Stimulated activated CD8-positive, alpha-beta memory T cell treated with anti-CD3 and anti-CD28 coated beads, Interleukin-2, amount 100 ng/mL, for 48 hours (primary cell): ENCODE results near the gene GYPA.
"Not testable (repeated sequence)": the region's sequence is repeated elsewhere in the genome, so short reads cannot be mapped to it uniquely, and the experiment has no call there.

Source experiments
- DNase-seq, 2 donors: peaks; one replicate each; pipeline ENCODE4 v3.0.0-alpha.2; 2020; ENCODE audit warnings: low read depth in 2 of 2

Gene GYPA

DNA sequence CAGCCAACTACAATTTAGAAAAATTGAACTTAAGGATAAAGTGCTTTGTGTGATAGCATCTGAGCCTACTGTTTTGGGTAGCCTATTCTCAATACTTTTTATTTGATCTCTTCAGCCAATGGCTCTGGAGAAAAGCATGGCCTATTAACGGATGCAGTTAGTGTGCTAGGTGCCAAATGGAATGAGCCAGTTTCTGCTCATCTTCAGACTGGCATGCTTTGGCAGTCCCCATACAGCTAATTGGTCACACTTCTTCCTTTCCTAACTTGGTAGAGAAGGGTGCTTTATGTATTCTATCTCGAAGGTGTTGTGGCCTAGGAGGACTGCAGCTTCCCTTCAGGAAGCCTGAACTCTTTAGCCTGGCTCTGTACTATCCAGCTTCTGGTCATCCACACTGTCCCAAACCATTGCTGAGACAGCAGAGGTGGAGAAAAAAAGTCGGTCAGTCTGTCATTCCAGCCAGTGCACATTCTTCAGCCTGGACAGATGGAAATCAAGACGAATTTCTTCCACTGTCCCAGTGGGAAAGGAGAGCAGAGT lies 11.1 kb downstream of the GYPA start:
- DNase-seq: not testable (repeated sequence)

DNA sequence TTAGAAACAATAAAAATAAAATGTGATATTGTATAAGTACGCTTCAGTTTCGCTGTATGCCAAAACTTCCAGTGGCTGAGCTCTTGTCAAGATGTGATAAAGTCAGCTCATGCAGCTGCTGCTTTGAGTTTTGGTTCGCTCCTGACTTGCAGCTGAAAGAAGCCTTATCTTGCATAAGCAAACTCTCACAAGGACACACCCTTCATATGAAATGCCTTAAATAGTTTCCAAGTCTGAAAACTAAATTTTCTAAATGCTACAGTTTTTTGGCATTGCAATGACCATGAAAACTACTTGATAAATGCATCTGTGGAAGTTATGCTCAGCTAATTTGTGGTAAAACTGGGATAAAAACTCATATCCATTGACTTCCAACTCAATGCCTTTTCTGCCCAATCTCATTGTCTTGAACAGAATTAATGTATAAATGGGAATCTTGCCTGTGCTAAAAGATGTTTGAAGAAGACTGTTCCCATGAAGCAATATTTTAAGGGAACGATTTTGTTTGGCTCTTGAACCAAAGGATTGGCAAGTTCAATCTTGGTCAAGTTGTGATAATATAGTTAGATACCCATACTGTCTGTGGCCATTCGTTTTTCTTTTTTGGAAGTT lies 11.7 kb downstream of the GYPA start:
- DNase-seq: not testable (repeated sequence)

DNA sequence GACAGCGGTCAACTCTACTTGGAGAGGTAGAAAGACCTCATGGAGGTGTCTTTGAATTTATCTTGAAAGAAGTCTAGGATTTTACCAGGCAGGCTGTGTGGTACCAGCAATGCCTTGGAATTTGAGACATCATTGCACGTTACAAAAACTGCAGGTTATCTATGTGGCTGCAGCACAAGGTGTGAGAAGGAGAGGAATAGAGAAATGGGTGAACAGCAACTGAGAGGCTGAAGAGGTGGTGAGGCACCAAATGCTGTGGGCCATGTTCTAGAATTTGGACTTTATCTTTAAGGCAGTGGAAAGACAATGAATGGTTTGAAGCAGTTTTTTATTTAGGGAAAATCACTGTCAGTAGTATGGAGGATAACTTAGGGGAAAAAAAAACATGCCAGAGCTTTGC lies 15.4 kb downstream of the GYPA start:
- DNase-seq: not testable (repeated sequence)

DNA sequence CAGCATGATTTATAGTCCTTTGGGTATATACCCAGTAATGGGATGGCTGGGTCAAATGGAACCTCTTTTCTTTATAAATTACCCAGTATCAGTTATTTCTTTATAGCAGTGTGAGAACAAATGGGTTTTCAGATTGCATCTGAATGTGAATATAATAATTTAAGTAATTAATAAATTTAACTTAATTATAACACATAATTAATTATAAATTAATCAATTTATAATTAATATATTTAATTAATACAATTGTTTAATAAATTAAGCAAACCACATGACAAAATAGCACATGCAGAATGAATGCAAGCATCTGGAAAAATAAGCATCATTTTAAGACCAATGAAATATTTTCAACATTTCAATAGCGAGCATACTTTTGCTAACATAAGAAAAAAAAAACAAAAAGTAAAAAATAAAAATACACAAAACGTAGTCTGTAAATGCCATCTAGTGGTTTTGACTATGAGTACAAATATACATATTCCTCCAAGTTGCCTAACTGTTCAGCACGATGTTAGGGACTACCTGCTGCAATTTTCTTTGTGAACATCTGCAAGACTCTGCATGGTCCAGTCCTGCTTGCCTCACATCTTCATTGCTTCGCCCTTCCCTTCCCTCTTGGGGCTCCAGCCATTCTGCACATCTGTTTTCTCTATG lies 16.4 kb downstream of the GYPA start:
- not testable (repeated sequence) for DNase-seq

DNA sequence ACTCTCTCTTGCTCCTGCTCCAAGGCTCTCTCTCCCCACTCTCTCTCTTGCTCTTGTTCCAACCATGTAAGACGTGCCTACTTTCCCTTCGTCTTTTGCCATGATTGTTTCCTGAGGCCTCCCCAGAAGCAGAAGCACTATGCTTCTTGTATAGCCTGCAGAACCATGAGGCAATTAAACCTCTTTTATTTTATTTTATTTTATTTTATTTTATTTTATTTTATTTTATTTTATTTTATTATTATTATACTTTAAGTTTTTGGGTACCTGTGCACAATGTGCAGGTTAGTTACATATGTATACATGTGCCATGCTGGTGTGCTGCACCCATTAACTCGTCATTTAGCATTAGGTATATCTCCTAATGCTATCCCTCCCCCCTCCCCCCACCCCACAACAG lies 17.2 kb downstream of the GYPA start:
- not testable (repeated sequence) for DNase-seq

DNA sequence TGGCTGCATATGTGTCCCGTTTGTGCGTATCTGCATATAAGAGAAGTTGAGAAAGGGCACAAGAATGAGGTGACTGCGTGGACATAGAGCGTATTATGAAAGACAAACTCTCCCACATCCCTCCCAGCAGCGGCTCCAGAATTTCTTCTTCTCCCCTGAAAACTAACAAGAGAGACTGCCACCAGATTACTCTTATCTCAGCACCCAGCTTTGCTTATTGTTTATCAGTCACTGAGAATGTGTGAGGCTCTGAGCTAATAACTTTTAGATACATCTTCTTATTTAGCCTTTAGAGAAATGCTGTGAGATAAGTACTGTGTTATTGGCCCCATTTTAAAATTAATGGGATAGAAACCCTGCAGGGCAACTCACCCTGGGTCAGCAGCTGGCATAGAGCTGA lies 20.8 kb downstream of the GYPA start:
- not testable (repeated sequence) for DNase-seq

DNA sequence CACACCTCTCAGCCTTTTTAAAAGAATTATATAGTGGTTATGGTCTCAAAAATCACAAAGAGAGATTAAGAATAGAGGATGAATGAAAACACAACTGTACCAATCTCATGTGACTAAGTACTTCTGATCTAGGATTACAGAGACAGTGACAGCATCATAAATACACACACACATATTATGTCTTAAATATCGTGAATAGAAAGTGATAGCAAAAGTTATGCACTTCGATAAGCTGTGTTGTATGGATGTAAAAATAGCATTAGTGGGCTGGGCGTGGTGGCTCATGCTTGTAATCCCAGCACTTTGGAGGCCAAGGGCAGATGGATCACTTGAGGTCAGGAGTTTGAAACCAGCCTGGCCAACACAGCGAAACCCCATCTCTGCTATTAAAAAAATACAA lies 25.0 kb downstream of the GYPA start:
- no peak for DNase-seq

DNA sequence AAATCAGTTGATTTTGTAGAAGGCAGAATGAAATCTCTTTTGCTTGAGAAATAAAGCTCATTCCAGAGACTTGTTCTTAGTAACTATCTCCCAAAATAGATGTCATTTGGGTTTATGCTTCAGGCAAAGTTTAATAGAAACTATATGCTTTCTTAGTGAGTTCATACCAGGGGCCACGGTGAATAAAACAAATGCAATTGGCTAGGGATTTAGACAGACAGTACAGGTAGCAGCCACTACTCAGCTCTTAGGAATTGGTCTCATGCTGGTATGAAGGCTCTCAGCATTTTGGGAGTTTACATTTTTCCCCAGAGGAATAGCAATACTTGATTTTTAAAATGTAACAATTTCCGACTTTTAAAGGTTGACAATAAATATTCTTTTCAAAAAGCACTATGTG lies 27.0 kb downstream of the GYPA start:
- DNase-seq: no peak

DNA sequence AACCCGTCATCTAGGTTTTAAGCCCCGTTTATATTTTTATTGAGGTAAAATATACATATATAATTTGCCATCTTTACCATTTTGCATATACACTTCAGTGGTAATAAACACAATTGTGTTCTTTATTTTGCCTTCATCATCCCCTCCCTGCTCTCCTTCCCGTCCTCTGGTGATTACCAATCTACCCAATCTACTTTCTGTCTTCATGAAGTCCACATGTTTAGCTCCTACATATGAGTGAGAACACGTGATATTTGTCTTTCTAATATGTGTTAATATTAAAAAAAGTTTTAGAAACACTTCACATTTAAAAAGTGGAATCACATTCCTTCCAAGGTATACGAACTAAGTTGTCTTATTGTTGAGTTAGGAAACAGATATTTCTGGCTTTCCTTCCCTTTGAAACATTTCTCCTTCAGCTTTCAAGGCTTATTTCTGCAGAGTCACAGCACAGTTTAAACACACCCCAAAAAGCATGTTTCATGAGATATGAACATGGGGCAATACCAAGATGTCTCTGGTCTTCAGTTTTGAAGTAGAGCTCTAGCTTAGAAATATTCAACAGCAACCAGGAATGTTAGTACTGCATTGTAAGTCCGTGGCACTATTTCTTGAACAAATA lies 35.9 kb downstream of the GYPA start:
- no peak for DNase-seq

DNA sequence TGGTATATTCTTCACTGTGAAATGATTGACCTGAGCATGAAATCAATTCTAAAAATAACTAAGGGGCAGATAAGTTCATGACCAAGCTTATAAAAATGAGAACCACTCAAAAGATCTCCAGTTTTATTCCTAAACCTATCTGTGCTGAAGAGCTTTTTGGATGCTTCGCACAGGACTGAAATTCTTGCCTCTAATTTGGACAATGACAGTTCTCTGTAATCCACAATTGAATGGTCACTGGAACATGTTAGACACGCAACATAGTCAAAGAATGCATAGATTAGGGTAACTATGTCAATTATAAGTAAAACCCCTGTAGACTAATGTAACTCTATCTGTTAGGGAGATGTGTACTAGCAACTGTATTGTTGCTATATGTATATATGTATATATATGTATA lies 42.7 kb downstream of the GYPA start:
- not testable (repeated sequence) for DNase-seq

DNA sequence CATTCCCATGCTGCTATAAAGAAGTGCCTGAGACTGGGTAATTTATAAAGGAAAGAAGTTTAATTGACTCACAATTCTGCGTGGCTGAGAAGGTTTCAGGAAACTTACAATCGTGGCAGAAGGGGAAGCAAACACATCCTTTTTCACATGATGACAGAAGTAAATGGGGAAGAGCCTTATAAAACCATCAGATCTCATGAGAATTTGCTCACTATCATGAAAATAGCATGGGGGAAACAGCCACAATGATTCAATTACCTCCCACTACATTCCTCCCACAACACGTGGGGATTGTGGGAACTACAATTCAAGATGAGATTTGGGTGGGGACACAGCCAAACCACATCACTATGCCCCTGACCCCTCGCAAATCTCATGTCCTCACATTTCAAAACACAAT lies 46.5 kb downstream of the GYPA start:
- not testable (repeated sequence) for DNase-seq

DNA sequence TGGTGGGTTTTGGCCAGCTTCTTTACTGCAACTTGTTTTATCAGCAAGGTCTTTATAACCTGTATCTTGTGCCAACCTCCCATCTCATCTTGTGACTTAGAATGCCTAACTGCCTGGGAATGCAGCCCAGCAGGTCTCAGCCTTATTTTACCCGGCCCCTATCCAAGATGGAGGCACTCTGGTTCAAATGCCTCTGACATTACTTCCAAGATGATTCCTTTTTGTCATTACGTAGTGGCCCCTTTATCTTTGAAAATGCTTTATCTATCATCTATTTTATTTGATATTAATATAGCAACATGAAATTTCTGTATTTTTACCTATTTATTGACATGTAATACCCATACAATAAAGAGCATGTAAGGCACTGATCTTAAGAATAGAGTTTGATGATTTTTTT lies 49.3 kb downstream of the GYPA start:
- not testable (repeated sequence) for DNase-seq

DNA sequence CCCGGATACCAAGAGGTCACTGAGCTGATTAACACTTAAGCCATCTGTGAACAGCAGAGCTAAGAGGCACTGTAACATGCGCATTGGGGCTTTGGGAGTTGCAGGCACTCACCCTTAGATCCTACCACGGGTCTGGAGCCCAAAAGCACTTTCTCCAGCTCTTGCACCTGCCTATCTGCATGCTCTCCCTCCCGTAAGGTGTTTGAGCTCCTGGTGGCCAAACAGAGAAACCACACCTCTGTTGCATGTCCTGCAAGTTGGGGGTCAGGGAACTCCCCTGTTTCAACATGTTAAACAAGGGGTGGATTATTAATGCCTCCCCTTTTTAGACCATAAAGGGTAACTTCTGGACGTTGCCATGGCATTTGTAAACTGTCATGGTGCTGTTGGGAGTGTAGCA lies 49.8 kb downstream of the GYPA start:
- no peak for DNase-seq

DNA sequence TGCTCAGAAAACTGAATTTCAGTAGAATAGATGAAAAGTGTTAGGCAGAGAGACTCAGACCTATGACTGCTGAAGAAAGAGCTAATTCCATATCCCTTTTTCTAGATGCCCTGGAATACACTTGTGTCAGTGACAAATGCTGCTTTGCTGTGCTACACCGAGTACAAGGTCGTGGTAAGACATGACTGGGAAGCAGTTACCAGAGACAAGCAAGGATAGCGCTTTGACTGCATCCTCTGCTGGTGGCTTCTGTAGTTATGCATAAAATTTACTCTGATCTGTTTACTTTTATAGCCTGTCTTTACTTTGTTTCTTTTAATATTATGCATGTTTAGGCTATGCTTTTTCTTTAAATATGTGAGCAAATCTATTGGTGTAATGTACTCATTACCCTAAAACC lies 58.5 kb downstream of the GYPA start:
- not testable (repeated sequence) for DNase-seq

DNA sequence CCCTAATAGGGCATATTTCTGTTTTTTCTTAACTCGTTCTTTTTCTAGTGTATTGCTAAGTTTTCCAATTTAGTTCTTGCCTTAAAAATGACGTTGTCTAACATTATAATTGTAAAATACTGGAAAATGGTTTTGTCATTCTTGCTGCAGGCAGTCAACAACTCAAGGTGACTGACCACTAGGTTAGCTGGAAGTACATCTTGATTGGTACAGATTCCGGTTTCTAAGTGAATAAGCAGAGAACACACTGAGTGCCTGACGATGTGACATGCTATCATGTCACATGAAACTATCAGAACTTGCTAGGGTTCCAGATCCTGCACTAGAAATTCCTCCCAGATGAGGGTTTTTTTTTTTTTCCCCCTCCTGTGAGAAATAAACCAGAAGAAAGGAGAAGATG lies 60.4 kb downstream of the GYPA start:
- DNase-seq: not testable (repeated sequence)

DNA sequence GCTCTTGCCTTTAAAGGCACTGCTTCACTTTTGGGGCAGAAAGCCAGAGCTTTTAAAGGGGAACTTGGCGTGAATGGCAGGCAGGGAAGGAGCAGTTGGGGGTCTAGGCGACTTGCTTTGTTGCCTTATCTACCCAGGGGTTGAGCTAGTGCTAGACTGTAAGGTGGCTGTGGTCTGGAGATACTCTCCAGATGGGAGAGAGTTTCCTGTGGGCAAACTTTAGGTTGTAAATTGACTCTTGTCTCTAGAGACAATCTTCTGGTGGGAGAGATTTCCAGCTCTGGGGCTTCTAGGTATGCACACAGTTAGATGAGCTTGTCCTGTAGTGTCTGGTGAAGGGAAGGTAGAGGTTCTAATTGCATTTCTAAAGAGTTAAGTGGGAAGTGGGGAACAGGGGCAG lies 61.8 kb downstream of the GYPA start:
- not testable (repeated sequence) for DNase-seq

DNA sequence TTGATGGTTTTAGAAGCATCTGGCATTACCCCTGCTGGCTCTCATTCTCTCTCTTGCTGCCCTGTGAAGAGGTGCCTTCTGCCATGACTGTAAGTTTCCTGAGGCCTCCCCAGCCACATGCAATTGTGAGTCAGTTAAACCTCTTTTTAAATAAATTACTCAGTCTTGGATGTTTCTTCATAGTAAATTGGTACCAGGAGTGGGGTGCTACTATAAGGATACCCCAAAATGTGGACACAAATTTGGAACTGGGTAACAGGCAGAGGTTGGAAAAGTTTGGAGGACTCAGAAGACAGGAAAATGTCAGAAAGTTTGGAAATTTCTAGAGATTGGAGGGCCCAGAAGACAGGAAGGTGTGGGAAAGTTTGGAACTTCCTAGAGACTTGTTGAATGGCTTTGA lies 79.0 kb downstream of the GYPA start:
- not testable (repeated sequence) for DNase-seq

DNA sequence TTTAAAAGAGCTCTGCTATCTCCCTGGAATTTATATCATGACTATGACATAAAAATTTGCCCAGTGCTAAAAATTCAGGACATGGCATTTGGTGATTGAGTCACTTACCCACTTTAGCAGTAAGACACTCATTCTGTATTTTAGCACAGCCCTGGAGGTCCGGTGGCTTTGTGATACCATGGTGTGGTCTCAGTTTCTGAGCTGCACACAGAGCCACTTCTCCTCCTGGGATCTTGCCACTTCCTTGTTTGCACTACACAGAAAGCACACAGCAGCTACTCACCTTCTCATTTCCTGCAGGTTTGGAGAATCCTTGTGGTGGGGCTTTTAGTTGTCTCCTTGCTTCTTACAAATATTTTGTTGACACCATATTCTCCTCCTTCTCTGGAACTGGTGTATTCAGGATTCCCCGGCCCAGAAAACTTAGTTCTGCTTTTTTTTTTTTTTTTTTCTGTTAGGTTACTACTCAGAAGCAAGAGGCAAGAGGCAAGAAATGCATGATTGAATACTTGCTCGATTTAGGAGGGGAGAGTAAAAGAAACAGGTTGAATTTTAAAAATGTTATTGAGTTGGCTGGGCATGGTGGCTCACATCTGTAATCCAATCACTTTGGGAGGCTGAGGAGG lies 80.2 kb downstream of the GYPA start:
- not testable (repeated sequence) for DNase-seq
